ENCODE results near the gene MTHFD1.

MTHFD1 gene

DNA sequence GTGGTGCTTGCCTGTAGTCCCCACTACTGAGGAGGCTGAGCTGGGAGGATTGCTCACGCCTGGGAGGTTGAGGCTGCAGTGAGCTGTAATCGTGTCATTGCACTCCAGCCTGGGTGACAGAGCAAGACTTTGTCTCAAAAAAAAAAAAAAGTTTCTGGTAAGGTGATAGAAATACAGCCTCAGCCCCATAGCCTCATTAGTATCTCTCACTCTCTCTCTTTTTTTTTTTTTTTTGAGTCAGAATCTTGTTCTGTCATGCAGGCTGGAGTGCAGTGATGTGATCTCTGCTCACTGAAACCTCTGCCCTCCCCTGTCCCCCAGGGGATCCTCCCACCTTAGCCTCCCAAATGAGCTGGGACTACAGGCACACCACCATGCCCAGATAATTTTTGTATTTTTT, 19.2 kb downstream of the MTHFD1 start:
- no peak for DNase-seq

DNA sequence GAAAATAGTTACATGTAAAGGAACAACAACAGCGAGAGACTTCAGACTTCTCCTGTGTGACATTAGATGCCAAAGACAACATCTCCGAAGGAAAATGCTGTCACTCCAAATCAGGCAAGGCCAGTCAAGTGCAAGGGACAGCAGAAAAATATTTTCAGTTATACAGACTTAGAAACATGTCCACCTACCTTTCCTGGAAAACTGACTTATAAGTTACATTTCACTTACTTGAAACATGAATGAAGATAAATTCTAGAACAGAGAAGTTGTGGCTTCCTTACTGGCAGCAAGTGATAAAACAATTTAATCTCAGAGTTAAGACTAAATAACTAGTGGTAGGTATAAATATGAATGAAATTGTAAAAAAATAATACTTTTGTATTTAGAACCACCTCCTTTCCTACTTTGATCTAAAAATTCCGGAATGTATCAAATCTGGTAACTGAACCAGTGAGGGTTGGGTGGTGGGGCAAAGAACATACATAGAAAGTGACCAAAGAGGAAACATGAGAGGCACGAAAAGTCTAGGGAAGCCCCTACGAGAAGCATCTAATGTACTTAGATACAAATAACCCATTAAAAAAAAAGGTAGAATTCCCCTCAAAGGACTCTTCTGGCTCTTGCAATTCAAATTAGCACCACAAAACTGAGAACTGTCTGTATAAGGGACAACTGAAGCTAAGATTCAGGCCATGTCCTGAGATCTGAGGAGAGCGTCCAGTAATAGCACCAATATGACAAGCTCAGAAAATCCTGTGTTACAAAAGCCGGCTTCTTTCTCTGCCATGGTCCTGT, 21.2 kb downstream of the MTHFD1 start:
- DNase-seq, result no peak

DNA sequence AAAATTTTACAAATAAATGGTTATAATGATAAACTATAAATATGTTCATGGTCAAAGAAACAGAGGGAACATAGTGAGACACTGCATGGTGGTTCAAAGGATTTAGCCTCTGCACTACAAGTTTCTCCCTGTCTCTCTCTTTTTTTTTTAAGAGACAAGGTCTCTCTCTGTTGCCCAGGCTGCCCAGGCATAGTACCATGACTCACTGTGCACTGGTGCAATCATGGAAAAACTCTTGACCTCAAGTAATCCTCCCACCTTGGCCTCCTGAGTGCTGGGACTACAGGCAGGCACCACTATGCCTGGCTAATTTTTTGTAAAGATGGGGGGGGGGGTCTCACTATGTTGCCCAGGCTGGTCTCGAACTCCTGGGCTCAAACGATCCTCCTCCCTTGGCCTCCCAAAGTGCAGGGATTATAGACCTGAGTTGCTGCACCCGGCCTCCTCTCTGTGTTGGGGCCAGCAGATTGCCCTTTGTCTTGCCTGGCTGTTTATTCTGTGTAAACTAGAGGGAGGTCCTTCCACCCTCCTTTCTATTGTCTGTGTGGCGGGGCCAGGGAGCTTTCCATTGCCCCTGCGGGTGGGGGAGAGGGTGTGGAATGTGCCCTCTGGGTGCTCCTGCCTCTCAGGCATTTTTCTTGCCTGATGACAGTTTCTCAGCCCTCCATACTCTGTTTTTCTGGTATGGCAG, 22.1 kb downstream of the MTHFD1 start:
- no peak for DNase-seq

DNA sequence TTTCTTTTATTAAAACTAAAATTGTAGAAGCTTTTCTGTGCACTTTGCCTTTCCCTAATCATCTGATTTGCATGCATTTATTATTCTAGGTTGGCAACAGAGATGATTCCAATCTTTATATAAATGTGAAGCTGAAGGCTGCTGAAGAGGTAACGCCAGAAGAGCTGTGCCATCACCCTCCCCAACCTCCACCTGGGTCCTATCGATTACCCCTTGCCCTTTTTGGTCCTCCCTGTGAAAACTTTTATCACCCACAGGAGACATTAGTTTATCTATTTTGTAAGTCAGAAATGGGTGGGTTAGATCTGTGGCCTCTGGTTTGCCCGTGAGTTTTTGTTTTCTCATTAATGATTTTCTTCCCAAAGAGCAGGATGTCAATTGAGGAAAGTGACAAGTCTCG, 22.8 kb downstream of the MTHFD1 start:
- no peak for DNase-seq

DNA sequence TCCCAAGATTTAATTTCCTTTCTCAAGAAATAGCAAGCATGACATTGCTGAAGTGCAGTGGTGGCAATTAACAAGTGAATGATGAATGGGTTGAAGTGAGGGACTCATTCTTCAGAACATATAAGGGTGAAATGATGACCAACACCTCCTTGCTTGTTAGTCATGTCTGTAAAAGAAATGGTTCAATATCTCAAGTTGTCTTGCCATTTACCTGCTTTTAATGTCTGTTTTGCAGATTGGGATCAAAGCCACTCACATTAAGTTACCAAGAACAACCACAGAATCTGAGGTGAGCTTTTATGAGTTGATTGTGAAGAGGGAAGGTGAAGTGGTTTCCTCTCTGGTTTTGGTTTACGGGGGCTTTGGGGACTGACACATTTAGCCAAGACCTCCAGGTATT, 24.1 kb downstream of the MTHFD1 start:
- DNase-seq, result no peak

DNA sequence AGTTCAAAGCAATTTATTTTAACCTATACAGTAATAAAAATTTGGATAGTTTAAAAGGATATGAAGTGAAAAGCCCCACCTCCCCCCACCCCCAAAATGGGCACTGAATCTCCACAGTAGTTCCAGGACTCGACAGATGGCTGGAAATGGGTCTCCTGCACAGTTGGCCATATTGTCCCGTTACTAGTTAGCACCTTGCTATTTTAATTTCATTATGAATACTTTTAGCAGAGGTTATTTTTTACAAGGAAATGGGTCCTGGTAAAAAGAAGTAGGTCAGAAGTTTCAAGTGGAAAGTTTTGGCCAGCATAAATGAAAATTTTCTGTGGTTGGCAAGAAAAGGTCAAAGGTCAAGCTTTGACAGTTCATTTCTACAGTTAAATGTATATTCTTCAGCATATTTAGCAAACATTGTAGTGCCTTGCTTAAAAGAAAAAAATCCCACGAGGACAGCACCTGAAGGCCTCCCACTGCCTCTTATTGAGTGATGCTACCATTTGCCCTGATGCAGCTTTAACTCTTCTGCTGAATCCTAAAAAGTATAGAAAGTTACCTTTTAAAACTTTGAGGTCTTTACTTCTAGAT, 28.3 kb downstream of the MTHFD1 start:
- DNase-seq, result no peak

DNA sequence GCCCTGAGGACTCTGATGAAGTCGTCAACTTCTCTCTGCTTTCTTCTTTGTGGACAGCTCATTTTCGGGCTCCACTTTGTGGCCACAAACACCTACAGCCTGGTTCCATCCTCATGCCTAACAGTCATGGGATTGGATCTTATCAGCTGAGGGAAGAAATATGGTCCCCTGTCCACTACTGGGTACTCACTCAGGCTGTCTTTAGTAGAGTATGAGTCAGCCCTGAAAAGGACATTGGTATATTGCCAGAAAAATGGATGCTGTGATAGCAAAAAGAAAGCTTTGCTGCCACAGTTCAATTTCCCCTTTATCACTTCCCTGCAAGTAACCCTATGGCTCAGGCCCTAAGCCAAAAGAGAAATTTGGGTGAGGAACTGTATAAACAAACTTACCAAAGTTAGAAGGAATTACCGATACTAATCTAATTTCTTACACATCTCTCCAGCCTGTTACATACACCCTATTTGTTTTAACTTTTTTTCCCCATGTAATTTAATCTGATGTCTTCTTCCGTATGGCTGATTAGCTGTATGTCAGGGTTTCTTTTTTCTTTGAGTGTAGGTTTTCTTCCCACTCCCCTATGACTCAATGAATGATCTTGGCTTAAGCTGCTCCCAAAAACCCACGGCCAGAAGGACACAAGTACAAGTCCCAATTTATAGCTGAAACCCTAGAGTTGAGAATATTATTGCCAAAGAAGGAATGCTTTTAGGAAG, 29.1 kb downstream of the MTHFD1 start:
- DNase-seq, result no peak

DNA sequence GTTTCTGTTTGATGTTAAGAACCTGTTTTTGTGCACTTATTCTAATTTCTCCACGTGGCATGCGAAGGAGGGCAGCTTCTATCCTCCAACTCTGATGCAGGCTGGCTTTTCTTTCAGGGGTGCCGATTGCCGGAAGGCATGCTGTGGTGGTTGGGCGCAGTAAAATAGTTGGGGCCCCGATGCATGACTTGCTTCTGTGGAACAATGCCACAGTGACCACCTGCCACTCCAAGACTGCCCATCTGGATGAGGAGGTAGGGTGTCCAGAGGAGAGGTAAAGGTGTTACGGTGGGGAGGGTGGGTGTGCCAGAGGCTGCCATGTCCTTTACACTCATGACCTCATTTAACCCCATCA, 29.6 kb downstream of the MTHFD1 start:
- DNase-seq, result no peak

DNA sequence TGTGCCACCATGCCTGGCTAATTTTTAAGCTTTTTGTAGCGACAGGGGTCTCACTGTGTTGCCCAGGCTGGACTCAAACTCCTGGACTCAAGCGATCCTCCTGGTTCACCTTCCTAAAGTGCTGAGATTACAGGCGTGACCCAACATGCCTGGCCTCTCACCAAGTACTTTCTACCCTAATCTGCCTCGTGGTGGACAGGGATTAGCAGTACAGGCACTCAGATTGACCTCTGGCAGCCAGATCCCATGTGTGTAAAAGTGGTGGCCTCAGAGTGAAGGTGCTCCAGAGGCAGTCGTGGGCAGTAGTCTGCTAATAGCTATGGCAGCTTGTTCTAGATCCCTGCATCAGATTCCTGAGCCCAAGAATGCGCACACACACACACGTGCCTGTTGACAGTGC, 30.9 kb downstream of the MTHFD1 start:
- DNase-seq, result no peak

DNA sequence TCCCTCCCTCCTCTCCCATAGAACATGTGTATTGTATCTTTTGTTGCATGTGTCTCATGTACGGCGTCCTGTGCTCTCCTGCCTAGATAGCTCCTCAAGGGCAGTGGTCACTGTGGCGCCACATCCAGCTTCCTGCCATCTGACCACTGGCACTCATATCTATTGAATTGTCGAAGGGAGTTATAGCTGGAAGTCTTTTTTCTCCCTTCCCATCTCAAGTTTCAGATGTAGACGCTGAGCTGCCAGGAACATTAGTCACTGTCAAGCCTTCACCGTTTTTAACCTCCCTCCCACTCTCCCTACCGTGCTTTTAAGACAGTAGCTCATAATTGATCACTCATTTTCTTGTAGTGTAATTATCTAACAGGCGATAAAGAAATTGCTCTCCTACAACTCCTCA, 33.0 kb downstream of the MTHFD1 start:
- DNase-seq, result no peak

DNA sequence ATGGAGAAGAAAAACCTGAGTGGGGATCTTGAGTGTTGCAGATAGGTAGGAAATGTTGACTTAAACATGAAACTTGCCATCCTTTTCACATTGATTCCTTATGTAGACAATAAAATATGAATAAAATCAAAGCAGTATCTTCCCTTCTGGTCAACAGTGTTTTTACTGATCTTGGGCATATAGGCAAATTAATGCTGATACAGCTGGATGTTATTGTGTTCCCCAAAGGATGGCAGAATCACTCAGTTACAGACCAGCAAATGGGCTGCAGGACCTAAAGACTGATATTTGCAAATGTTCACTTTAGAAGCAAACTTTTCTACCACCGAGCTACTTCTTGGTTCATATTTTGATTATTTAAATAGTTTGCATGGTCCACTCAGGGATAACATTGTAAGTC, 33.9 kb downstream of the MTHFD1 start:
- no peak for DNase-seq

DNA sequence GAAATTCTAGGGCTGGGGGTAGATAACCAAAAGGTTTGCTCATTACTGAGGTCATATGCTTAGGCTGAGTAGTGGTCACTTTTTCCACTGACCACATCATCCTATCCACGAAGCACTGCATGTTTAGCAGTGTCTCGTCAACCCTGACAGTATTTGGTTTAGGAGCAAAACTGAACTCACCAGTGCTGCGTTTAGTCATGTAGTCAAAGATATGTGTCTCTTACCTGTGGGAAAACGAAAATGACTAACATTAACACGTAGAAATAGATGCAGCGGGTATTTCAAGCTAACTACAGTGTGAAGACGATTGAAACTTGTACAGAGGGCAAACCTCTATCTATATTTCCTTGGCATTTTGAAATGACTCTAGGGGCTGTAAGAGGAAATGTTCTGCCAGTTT, 34.6 kb downstream of the MTHFD1 start:
- no peak for DNase-seq

DNA sequence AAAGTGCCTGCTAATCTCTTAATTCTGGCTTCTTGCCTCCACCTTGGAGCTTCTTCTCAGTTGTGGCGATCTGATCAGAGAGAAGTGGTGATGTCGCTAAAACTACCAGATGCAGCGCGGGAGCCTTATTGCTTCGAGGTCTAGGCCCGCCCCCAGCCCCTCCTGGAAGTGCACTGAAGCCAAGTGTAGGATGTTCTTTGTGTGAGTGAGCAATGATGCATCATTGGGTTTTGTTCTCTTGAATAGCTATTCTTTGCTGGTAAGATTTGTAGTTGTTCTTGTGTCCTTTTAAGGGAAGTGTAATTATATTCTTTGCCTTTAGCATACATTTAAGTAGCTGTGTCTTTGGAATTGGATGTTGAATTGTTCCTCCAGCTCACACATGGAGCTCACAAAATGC, 35.8 kb downstream of the MTHFD1 start:
- peak in 1 of 2 donors; percentile 26 for DNase-seq

DNA sequence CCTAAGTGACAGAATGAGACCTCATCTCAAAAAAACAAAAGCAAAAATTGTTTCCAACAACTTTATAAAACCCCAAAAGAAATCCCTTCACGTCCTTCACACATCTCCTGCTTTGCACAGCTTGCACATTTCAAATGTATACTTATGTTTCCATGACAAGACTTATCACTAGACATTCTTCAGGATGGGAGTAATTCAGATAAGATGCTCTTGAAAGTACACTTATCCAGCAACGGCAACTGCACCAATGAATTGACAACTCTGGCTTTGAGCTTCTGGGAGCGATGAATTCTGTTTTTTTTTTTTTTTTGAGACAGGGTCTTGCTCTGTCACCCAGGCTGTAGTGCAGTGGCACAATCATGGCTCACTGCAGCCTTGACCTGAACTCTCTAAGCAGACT, 46.4 kb downstream of the MTHFD1 start:
- DNase-seq, result no peak

DNA sequence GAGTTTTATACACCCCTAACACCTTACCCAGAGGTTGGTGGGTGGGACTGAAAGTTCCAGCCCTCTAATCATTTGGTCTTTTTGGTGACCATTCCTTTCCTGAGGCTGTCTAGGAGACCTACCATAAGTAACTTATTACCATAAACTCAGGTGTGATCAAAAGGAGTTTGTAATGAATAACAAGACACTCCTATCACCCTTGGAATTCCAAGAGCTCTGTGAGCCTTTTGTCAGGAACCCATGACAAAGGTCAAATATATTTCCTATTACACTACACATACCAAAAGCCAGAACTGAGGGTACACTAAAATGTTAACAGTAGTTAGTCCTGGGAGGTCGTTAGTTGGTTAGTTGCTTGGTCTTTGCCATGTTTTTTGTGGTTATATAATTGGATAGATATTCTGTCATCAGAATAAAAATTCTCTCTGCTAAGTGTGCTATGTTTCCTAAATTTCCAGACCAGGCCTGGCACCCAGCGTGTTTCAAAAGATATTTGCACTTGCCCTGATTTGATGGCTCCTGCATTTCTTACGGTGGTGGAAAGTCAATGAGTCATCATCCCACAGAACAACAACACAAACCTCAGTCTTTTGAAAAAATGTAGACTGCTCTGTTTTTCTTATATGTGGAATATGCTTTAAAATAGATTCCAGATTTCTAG, 50.2 kb downstream of the MTHFD1 start:
- peak in 1 of 2 donors; percentile 24 for DNase-seq

DNA sequence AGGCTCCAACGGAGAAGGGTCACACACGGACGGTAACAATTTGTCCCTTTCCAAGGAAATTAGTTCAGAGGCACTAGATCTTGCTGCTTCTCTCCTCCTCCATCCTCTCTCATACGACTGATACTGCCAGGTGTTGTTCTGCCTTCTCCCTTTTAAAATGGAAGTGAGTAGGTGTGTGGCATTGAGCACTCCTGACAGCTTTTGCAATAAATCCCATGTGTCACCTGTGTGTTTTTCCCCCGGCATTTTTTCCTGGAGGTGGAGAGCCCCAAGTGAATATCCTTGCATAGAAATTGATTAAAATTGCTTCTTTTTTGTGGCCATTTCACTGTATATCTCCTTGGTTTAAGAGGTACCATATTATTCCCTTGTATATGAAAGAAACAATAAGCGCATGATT, 51.0 kb downstream of the MTHFD1 start:
- DNase-seq, result peak in 1 of 2 donors; percentile 9

DNA sequence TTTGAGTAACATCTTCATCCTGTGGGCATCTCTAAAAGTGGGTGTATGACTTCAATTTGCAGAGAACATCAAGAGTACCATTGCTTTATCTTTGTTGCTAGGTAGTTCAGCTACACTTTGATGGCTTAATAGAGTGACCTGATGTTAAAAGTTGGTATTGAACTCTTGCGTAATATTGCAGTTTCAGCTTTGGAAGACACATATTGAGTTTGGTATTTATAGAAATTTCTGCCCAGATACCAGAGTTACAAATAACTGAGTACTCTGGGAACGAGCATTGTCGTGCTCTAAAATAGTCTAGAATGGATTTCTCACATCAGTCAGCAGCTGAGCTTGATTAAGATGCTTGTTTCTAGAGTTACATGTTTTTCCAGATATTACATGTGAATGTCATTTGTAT, 52.3 kb downstream of the MTHFD1 start:
- no peak for DNase-seq

DNA sequence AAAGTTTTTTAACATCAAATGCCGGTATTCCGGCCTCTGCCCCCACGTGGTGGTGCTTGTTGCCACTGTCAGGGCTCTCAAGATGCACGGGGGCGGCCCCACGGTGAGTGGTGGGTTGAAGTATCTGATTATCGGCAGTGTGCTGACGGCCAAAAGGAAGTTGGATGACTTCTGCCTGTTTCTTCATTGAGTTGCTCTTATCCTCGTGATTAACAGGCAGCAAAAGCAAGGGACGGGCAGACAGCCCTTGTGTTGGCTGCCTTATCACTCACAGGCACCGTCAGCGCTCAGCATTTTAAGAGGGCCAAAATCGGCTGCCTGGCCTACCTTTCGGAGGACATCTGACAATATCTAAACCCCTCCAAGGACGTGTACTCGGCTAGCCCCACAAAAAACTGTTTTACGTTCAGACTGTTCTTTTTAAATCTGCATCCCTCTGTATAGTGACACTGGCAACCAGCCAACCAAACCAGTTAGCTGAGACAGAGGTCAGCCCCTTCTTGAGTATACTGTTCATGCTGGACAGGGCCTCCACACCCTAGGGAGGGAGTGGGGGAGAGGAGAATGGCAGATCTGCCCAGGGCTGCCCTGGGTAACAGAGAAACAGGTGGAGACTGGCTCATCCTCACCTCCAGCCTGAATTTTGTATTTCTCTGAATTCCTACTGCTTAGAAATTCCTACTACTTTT, 54.3 kb downstream of the MTHFD1 start:
- DNase-seq, result no peak

DNA sequence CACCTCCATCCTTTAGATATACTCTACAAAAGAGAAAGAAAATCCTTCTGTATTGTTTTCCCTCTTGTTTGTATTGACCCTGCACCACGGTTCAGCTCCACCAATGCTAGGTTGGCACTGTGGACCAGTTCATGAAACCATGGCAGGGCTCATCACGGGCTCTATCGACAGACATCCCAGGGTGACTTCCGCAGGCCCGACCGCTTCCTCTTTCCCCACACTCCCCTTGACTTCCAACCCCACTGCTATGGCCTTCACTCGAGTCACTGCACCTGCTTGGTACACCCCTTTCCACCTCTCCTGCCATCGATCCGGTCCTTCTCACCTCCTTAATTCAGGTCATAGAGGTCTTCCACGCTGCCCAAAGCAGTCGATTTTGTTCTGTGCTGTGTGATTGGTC, 56.0 kb downstream of the MTHFD1 start:
- no peak for DNase-seq

DNA sequence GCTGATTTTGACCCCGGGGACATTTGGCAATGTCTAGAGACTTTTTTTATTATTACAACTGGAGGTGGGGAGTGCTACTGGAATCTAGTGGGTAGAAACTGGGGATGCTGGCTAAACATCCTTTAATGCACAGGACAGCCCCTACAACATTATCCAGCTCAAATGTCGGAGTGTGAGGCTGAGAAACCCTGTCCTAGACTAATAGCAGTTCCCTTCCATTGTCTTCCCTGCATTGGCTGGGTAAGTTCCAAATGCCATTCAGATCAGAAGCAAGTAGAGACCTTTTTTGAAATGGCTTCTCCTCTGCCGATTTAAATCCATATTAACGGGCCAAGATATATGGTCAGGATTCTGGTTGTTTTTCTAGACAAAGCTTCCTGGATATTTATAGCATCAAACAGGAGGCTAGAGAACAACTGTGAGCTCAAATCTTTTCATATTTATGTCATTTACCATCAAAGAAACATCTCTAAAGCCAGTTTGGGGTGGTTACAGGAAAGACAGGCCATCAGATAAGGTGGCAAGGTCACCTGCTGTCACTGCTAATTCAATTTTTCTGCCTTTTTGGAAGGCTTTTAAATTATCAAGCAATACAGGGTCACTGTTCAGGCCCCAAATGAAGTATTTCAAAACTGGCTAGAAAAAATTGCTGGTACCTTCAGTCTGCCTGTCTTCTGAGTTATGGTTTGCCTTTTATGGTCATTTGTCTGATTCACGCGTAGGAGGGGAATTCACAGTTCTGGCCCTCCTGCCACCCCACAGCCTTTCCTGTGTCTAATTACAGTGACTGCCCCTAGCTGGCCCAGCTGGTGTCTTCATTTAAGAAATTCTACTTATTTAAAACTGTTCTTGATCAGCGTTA, 57.1 kb downstream of the MTHFD1 start:
- no peak for DNase-seq

DNA sequence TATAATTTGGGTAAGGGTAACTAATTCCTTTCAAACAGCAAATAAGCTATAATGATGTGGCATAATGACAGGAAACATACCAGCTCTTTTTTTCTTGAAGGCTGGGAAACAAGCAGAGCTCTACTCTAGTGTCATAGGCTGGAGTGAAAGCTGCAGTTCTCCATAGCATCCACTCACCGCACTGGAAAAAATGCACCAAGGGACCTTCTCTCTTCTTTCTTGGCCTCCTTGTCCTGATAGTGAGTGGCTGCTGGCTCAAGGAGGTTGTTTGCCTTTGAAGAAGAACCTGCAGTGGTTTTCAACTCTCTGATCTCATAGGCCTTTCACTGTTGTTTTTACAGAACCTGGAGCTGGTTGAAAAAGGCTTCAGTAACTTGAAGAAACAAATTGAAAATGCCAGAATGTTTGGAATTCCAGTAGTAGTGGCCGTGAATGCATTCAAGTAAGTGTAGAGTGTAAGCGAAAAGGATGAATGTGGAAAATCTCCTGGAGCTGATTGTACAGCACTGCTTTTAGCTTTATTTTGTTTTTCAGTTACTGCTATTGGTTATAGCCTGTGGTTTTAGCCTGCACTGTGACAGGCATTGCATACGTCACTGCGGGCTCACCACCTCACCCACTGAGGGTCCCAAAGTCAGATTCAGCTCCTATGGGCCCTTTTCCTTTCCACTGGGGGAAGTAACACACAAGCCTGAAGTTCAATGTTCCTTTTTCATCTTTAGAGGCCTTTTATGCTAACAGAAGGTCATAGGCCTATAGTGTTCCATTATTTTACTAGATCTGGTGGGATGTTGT, 59.9 kb downstream of the MTHFD1 start:
- DNase-seq, result no peak

All from hippocampal formation (tissue), 2 donors.